DOHH2 (cell line): Measurements from ENCODE around the gene ADAM8.
"Not testable (repeated sequence)": the region's sequence is repeated elsewhere in the genome, so short reads cannot be mapped to it uniquely, and the experiment has no call there.

Experiments used
- H3F3A ChIP-seq: fragments of 200-600 bp; sonication (generic), shearing (Covaris generic); 2 replicates; pipeline ENCODE4 v1.6.0; 2016; ENCODE audit warnings: antibody characterized with exemption, mild to moderate bottlenecking; ENCODE audit not compliant: control insufficient read depth, insufficient read depth
- H3K27ac ChIP-seq: fragments of 200-600 bp; sonication (generic); 2 replicates; pipeline ENCODE4 v1.5.1; 2014; ENCODE audit warnings: low read depth, mild to moderate bottlenecking, low read length, moderate library complexity
- H3K27me3 ChIP-seq: fragments of 200-600 bp; sonication (generic); 2 replicates; pipeline ENCODE4 v1.6.1; 2014; ENCODE audit warnings: mild to moderate bottlenecking, low read length, mixed read lengths; ENCODE audit not compliant: control insufficient read depth
- H3K36me3 ChIP-seq: fragments of 200-600 bp; sonication (generic); 2 replicates; pipeline ENCODE4 v1.6.1; 2014; ENCODE audit warnings: mild to moderate bottlenecking, low read length, moderate library complexity, mixed read lengths; ENCODE audit not compliant: control insufficient read depth
- H3K4me1 ChIP-seq: fragments of 200-600 bp; sonication (generic); 2 replicates; pipeline ENCODE4 v1.6.1; 2014; ENCODE audit warnings: mild to moderate bottlenecking, low read length, mixed read lengths; ENCODE audit not compliant: control insufficient read depth
- H3K4me2 ChIP-seq: fragments of 200-600 bp; sonication (generic); 2 replicates; pipeline ENCODE4 v1.6.0; 2014; ENCODE audit warnings: mild to moderate bottlenecking, low read length, moderate library complexity
- H3K4me3 ChIP-seq: fragments of 200-600 bp; sonication (generic); 2 replicates; pipeline ENCODE4 v1.5.1; 2014; ENCODE audit warnings: mild to moderate bottlenecking, low read length, mixed read lengths
- H3K79me2 ChIP-seq: fragments of 200-600 bp; sonication (generic); 2 replicates; pipeline ENCODE4 v1.6.1; 2014; ENCODE audit warnings: mild to moderate bottlenecking, low read length, mixed read lengths; ENCODE audit not compliant: control insufficient read depth
- H3K9me2 ChIP-seq: fragments of 200-600 bp; sonication (generic); replicated peaks from 2 replicates; pipeline ENCODE4 v1.6.1; 2014; ENCODE audit warnings: mild to moderate bottlenecking, low read length, mixed read lengths; ENCODE audit not compliant: control insufficient read depth
- H3K9me3 ChIP-seq: fragments of 200-600 bp; sonication (generic); 2 replicates; pipeline ENCODE4 v1.6.1; 2014; ENCODE audit warnings: antibody characterized with exemption, low read length, mixed read lengths; ENCODE audit not compliant: control insufficient read depth, insufficient read depth
- H4K20me1 ChIP-seq: fragments of 200-600 bp; sonication (generic); 2 replicates; pipeline ENCODE4 v1.6.0; 2014; ENCODE audit warnings: low read depth, mild to moderate bottlenecking, antibody characterized with exemption, low read length, moderate library complexity; ENCODE audit not compliant: control insufficient read depth, insufficient read depth
- CTCF ChIP-seq: fragments of 200-600 bp; sonication (generic); IDR thresholded peaks from one replicate; pipeline ENCODE4 v1.5.1; 2014; ENCODE audit warnings: antibody characterized with exemption, mild to moderate bottlenecking, low read depth, low read length; ENCODE audit not compliant: poor library complexity, severe bottlenecking
- EZH2phosphoT487 ChIP-seq: fragments of 200-600 bp; sonication (generic); IDR thresholded peaks from 2 replicates; pipeline ENCODE4 v1.6.1; 2017; ENCODE audit warnings: borderline replicate concordance, mild to moderate bottlenecking, antibody characterized with exemption, low read length, moderate library complexity, mixed read lengths

Gene ADAM8

GRCh38 chr10:133235265-133235855 lies 41.3 kb downstream of the ADAM8 start:
- H3K4me2 ChIP-seq, result no peak overlapping the region
- H3F3A ChIP-seq, result no peaks in the 10 kb centered on the region
- H4K20me1 ChIP-seq, result no peaks in the 10 kb centered on the region
- no peaks in the 10 kb centered on the region for H3K36me3 ChIP-seq
- H3K9me3 ChIP-seq, result no peaks in the 10 kb centered on the region
- H3K27me3 ChIP-seq, result no peaks in the 10 kb centered on the region
- H3K27ac ChIP-seq, result no peak overlapping the region
- H3K4me3 ChIP-seq, result no peak overlapping the region
- TF ChIP-seq CTCF (no peak), EZH2phosphoT487 (no peak)
- H3K4me1 ChIP-seq, result no peaks in the 10 kb centered on the region
- no peaks in the 10 kb centered on the region for H3K79me2 ChIP-seq
- H3K9me2 ChIP-seq, result no peaks in the 10 kb centered on the region

- H3K79me2 ChIP-seq, H3K4me1 ChIP-seq, H3K27ac ChIP-seq, H3K4me3 ChIP-seq, H3K4me2 ChIP-seq, H3K27me3 ChIP-seq, H3K36me3 ChIP-seq, H3K9me3 ChIP-seq, H4K20me1 ChIP-seq, H3K9me2 ChIP-seq, H3F3A ChIP-seq: not testable (repeated sequence)
Observed at GRCh38 chr10:133234796-133235195, 41.9 kb downstream of the ADAM8 start.

- Histone ChIP-seq H3K4me2 (no peak overlapping the region), H4K20me1 (no peaks in the 10 kb centered on the region), H3K9me3 (no peaks in the 10 kb centered on the region), H3K27ac (no peak overlapping the region), H3F3A (no peaks in the 10 kb centered on the region), H3K4me1 (no peaks in the 10 kb centered on the region), H3K79me2 (no peaks in the 10 kb centered on the region), H3K36me3 (no peaks in the 10 kb centered on the region), H3K9me2 (no peaks in the 10 kb centered on the region), H3K4me3 (no peak overlapping the region), H3K27me3 (no peaks in the 10 kb centered on the region)
- TF ChIP-seq EZH2phosphoT487 (no peak), CTCF (no peak)
Observed at GRCh38 chr10:133231946-133232574, 44.6 kb downstream of the ADAM8 start.

- H3K4me2 ChIP-seq, result no peak overlapping the region
- H3K4me3 ChIP-seq, result no peak overlapping the region
- H3K79me2 ChIP-seq, result no peaks in the 10 kb centered on the region
- H4K20me1 ChIP-seq, result no peaks in the 10 kb centered on the region
- H3K27me3 ChIP-seq, result no peaks in the 10 kb centered on the region
- no peak overlapping the region for H3K27ac ChIP-seq
- TF ChIP-seq CTCF, result no peak
- TF ChIP-seq EZH2phosphoT487, result no peak
- H3F3A ChIP-seq, result no peaks in the 10 kb centered on the region
- H3K4me1 ChIP-seq, result no peaks in the 10 kb centered on the region
- H3K36me3 ChIP-seq, result no peaks in the 10 kb centered on the region
- H3K9me2 ChIP-seq, result no peaks in the 10 kb centered on the region
- H3K9me3 ChIP-seq, result no peaks in the 10 kb centered on the region
Observed at GRCh38 chr10:133231244-133231945, 45.3 kb downstream of the ADAM8 start.
